Vagina (tissue), 2 donors: ENCODE data around the gene ENPP5. TPM values are rescaled to one million over a fixed set of nuclear protein-coding genes. Genes with fewer than 3 reads are reported as not detected.

Source experiments
- DNase-seq, 2 donors: peaks; one replicate each; pipeline ENCODE4 v3.0.0-alpha.2; 2017; ENCODE audit errors: extremely low spot score in 2 of 2
- H3K27ac ChIP-seq: fragments of 200-600 bp; sonication (generic); one replicate; pipeline ENCODE4 v1.5.1; 2019
- H3K27me3 ChIP-seq: fragments of 200-600 bp; sonication (generic); one replicate; pipeline ENCODE4 v1.5.1; 2019
- H3K36me3 ChIP-seq, 2 donors: fragments of 200-600 bp; sonication (generic); one replicate each; pipeline ENCODE4 v1.5.1; 2017 to 2019
- H3K4me1 ChIP-seq: fragments of 200-600 bp; sonication (generic); one replicate; pipeline ENCODE4 v1.5.1; 2019
- H3K4me3 ChIP-seq, 2 donors: fragments of 200-600 bp; sonication (generic); 1 replicate in 1 of 2; 2 replicates in 1 of 2; pipeline ENCODE4 v1.5.1; 2016 to 2019
- H3K9me3 ChIP-seq: fragments of 200-600 bp; sonication (generic); one replicate; pipeline ENCODE4 v1.5.1; 2019
- POLR2A ChIP-seq, 2 donors: fragments of 450-650 bp; IDR thresholded peaks; one replicate each; pipeline ENCODE4 v1.6.1; 2017; ENCODE audit warnings: antibody characterized with exemption in 2 of 2, mild to moderate bottlenecking in 2 of 2, moderate library complexity in 2 of 2
- POLR2AphosphoS5 ChIP-seq, 2 donors: sonication (generic); formaldehyde crosslinking; IDR thresholded peaks; one replicate each; pipeline ENCODE4 v1.9.0; 2017; ENCODE audit warnings: antibody characterized with exemption in 2 of 2, mild to moderate bottlenecking in 2 of 2, low read depth in 1 of 2; ENCODE audit not compliant: insufficient read depth in 1 of 2
- intact Hi-C: fragments of 100-400 bp; cut with DNase I; formaldehyde crosslinking; loops from one replicate; pipeline ENCODE4 v1.15.1; 2023
- total RNA-seq: library from RNA; depleted of rRNA; stranded (reverse); fragments of >200 nt; gene quantifications from one replicate; pipeline ENCODE4 v1.2.3, GENCODE V29; 2016
- TF ChIP-seq, protein P1 (sequence below), 3 experiments: fragments of 450-650 bp in 2 of 3; fragments of 200-600 bp in 1 of 3; sonication (generic) in 1 of 3; IDR thresholded peaks; one replicate each; pipeline ENCODE4 v1.5.1; 2017 to 2019; ENCODE audit warnings: antibody characterized with exemption in 3 of 3, mild to moderate bottlenecking in 2 of 3, moderate library complexity in 2 of 3

ENPP5 gene
- total RNA-seq, 1 donor from 2014 or later: 2.5 TPM

DNA sequence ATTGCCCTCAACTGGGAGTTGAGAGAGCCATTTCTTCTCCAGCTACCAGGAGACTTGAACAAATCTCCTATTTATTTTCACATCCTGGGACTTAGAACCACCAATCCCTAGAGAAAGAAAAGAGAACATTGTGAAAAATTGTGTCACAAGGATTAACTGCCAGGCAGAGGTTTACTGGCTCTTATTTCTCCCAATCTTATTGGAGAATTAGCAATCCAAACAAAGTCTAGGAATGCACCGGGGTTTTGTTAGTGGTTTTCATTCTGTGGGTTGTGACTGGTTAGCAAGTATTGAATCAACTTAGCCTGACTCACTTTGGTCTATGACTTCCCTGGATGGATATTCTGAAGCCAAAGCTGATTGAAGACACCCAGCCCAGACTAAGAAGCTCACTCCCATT, 21.2 kb upstream of the ENPP5 start:
- intact Hi-C loops: no loop called here
- Histone ChIP-seq H3K4me3 (no peak overlapping the region), H3K27ac (no peak overlapping the region), H3K36me3 (no peaks in the 10 kb centered on the region), H3K27me3 (no peaks in the 10 kb centered on the region), H3K9me3 (no peaks in the 10 kb centered on the region), H3K4me1 (no peaks in the 10 kb centered on the region)
- DNase-seq: no peak
- TF ChIP-seq POLR2A (IDR thresholded peaks at IDR 0.05) (no peak), POLR2AphosphoS5 (IDR thresholded peaks at IDR 0.05; ENCODE audit: insufficient read depth in 1 of 2, low read depth in 1 of 2) (no peak)

DNA sequence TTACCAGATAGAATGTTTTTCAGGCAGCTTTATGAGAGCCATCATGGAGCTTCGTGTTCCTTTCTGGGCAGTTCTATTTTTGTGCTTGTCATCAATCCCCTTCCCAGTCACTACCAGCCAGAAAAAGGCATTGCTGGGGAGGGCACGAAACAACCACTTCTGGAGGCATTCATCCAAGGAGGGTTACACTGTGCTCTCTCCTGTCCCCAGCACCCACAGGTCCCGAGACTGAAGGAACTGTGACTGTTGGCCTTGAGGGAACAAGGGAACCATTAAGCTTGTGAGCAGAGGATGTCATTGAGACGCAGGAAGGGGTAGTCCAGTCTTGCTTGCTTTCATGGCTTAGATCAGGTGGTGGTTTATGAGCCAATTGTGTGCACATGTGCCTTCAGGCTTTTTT, 20.1 kb upstream of the ENPP5 start:
- no peaks in the 10 kb centered on the region for H3K36me3 ChIP-seq
- H3K27me3 ChIP-seq: no peaks in the 10 kb centered on the region
- intact Hi-C loops: no loop called here
- no peak for DNase-seq
- H3K27ac ChIP-seq: no peak overlapping the region
- no peak overlapping the region for H3K4me3 ChIP-seq
- no peaks in the 10 kb centered on the region for H3K9me3 ChIP-seq
- no peaks in the 10 kb centered on the region for H3K4me1 ChIP-seq
- no peak for TF ChIP-seq POLR2AphosphoS5 (IDR thresholded peaks at IDR 0.05; ENCODE audit: insufficient read depth in 1 of 2, low read depth in 1 of 2)
- no peak for TF ChIP-seq POLR2A (IDR thresholded peaks at IDR 0.05)
- TF ChIP-seq, protein P1, sequence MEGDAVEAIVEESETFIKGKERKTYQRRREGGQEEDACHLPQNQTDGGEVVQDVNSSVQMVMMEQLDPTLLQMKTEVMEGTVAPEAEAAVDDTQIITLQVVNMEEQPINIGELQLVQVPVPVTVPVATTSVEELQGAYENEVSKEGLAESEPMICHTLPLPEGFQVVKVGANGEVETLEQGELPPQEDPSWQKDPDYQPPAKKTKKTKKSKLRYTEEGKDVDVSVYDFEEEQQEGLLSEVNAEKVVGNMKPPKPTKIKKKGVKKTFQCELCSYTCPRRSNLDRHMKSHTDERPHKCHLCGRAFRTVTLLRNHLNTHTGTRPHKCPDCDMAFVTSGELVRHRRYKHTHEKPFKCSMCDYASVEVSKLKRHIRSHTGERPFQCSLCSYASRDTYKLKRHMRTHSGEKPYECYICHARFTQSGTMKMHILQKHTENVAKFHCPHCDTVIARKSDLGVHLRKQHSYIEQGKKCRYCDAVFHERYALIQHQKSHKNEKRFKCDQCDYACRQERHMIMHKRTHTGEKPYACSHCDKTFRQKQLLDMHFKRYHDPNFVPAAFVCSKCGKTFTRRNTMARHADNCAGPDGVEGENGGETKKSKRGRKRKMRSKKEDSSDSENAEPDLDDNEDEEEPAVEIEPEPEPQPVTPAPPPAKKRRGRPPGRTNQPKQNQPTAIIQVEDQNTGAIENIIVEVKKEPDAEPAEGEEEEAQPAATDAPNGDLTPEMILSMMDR (IDR thresholded peaks at IDR 0.05): no peak

DNA sequence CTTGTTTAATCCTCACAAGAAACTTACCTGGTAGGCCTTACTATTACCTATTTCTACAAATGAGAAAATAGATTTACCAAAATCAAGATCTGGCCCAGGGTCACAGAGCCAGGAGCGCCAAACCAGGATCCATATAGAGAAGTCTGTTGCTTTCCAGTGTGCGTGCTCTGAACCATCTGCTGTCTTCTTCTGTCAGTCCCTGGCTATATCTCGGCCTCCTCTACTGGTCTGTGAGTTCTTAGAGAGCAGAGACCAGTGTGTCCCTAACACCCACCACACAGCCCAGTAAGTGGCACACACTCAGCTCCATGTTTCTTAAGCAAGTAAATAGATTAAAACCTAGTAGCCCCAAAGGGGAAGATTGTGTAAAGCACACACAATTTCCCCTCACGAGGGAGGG, 18.9 kb upstream of the ENPP5 start:
- intact Hi-C loops: no loop called here
- H3K36me3 ChIP-seq: no peaks in the 10 kb centered on the region
- H3K9me3 ChIP-seq: no peaks in the 10 kb centered on the region
- TF ChIP-seq, protein P1 (IDR thresholded peaks at IDR 0.05): no peak
- no peak for TF ChIP-seq POLR2AphosphoS5 (IDR thresholded peaks at IDR 0.05; ENCODE audit: insufficient read depth in 1 of 2, low read depth in 1 of 2)
- no peak for TF ChIP-seq POLR2A (IDR thresholded peaks at IDR 0.05)
- no peak overlapping the region for H3K4me3 ChIP-seq
- H3K27me3 ChIP-seq: no peaks in the 10 kb centered on the region
- H3K27ac ChIP-seq: no peak overlapping the region
- H3K4me1 ChIP-seq: no peaks in the 10 kb centered on the region
- no peak for DNase-seq

DNA sequence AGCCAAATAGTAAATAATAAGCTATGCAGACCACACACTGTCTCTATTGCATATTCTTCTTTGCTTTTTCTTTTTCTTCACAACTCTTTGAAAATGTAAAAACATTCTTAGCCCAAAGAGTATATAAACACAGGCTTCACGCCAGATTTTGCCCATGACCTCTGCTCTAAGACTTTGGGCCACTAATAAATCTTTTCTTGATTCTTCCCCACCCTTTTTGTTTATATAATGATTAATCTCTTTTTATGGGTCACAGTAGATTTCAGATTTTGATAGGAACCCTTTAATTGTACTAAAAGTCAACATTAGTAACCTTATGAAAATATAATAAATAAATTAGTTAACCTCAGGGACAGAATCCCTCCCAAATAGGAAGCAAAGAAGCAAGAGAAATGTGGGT, 15.8 kb upstream of the ENPP5 start:
- intact Hi-C loops: no loop called here
- DNase-seq: no peak
- no peaks in the 10 kb centered on the region for H3K4me1 ChIP-seq
- TF ChIP-seq, protein P1 (IDR thresholded peaks at IDR 0.05): no peak
- TF ChIP-seq POLR2A (IDR thresholded peaks at IDR 0.05): no peak
- TF ChIP-seq POLR2AphosphoS5 (IDR thresholded peaks at IDR 0.05; ENCODE audit: insufficient read depth in 1 of 2, low read depth in 1 of 2): no peak
- no peaks in the 10 kb centered on the region for H3K9me3 ChIP-seq
- no peaks in the 10 kb centered on the region for H3K27me3 ChIP-seq
- no peak overlapping the region for H3K4me3 ChIP-seq
- H3K36me3 ChIP-seq: no peaks in the 10 kb centered on the region
- H3K27ac ChIP-seq: no peak overlapping the region

DNA sequence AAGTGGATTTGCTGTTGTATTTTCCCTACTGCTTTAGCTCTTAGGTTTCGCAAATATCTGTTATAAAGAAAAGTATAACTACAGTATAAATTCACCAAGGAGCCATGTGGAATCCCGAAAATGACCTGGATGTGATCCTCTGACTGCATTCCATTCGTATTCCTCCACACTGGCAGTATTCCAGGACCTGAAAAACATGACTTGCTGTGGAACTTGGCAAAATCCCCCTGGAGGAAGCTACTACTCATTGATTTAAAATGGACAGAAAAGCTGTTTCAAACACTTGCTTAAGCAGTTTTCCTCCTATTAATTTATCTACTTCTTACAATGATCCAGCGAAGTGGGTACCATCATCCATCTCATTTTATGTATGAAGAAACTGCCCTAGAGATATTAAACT, 13.3 kb upstream of the ENPP5 start:
- no peaks in the 10 kb centered on the region for H3K9me3 ChIP-seq
- TF ChIP-seq POLR2AphosphoS5 (IDR thresholded peaks at IDR 0.05; ENCODE audit: insufficient read depth in 1 of 2, low read depth in 1 of 2) (no peak), POLR2A (IDR thresholded peaks at IDR 0.05) (no peak)
- TF ChIP-seq, protein P1 (IDR thresholded peaks at IDR 0.05): no peak
- no peaks in the 10 kb centered on the region for H3K27me3 ChIP-seq
- H3K27ac ChIP-seq: no peak overlapping the region
- no peak overlapping the region for H3K4me3 ChIP-seq
- H3K4me1 ChIP-seq: no peaks in the 10 kb centered on the region
- no peaks in the 10 kb centered on the region for H3K36me3 ChIP-seq
- no peak for DNase-seq
- intact Hi-C loops: no loop called here

DNA sequence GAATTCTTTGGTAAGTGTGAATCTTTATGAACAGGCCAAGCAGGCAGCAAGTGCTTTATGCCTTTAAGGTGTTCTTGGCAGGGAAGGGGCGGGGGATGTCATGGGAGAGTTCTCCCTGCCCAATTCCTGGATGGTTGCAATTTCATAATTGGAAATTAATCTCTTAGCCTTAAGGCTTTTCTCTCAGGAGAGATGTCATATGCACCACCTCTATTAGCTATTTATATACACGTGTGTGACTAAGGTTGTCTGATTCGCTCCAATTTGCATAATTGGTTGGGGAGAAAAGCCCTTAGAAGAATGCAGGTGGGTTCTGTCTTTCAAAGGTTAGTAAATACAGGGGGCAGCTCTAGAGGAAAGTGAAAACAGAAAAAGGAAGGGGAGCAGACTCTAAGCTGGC, 5.2 kb upstream of the ENPP5 start:
- Histone ChIP-seq H3K4me1 (peaks cover 6% of the 10 kb centered on the region), H3K9me3 (no peaks in the 10 kb centered on the region), H3K36me3 (no peaks in the 10 kb centered on the region), H3K27me3 (no peaks in the 10 kb centered on the region), H3K27ac (no peak overlapping the region), H3K4me3 (no peak overlapping the region)
- intact Hi-C loops: no loop called here
- TF ChIP-seq POLR2AphosphoS5 (IDR thresholded peaks at IDR 0.05; ENCODE audit: insufficient read depth in 1 of 2, low read depth in 1 of 2): no peak
- no peak for TF ChIP-seq POLR2A (IDR thresholded peaks at IDR 0.05)
- TF ChIP-seq, protein P1 (IDR thresholded peaks at IDR 0.05): no peak
- no peak for DNase-seq
